ENCODE results near the gene PDSS1. TPM values are rescaled to one million over a fixed set of nuclear protein-coding genes. Genes with fewer than 3 reads are reported as not detected.

The PDSS1 gene
- total and polyA plus RNA-seq, 2 experiments from 2014 or later, result 9.7 to 13.5 TPM

DNA sequence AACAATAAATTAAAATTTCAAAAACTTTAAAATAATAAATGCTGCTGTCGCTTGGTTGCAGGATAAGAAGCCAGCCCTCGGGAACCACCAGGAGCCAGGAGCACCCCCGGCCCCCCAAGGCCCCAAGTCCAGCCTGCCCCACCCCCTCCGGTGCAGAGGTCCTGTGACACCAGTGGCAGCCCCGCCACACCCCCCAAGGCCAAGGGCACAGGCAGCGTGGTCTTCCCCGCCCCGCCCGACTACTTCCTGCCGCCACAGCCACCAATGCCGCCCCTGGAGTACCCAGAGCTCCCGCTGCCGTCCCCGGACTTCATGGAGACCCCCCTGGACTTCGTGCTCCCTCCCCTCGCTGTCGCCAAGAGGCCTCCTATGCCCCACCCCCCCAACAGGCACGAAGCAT lies 44.5 kb upstream of the PDSS1 start:
- Histone ChIP-seq H3K4me2 (no peak overlapping the region), H3K27me3 (no peaks in the 10 kb centered on the region), H4K20me1 (ENCODE audit: insufficient read depth, poor library complexity, severe bottlenecking) (no peaks in the 10 kb centered on the region), H3K9me2 (replicated peaks; ENCODE audit: insufficient read depth) (no peaks in the 10 kb centered on the region), H3K4me3 (no peak overlapping the region), H3K79me2 (no peaks in the 10 kb centered on the region), H2AFZ (no peak overlapping the region), H3K9me3 (ENCODE audit: low read depth) (no peaks in the 10 kb centered on the region), H3K27ac (no peak overlapping the region), H3K36me3 (replicated peaks; ENCODE audit: insufficient read depth, low read depth) (no peaks in the 10 kb centered on the region), H3K4me1 (ENCODE audit: insufficient read depth) (no peaks in the 10 kb centered on the region)
- no peak for TF ChIP-seq EZH2phosphoT487 (IDR thresholded peaks at IDR 0.05; ENCODE audit: low read depth, severe bottlenecking, unreplicated experiment)
- no peak for DNase-seq (ENCODE audit: low spot score)
- WGBS (ENCODE audit: low lambda C conversion rate, missing lambda C conversion rate), result 89% methylated on average over 1 of the region's 18 CpGs

DNA sequence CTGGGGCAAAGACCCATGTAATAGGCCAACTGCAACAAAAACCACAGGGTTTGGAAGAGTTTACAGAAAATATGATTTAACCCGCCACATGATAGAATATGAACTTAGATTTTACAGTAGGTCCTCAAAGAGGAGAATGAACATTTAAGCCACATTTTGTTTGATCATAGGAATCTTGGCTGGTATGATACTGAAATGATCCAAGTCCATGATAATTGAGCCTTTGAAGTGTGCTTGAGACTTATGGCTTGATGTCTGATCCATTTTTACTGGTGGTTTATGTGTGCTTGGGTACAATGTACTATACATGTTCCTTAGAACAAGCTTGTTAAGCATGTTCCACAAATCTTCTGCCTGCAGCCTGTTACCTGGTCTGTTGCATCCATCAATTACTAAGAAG lies 41.8 kb upstream of the PDSS1 start:
- H2AFZ ChIP-seq, result no peak overlapping the region
- no peak overlapping the region for H3K4me3 ChIP-seq
- no peak for DNase-seq (ENCODE audit: low spot score)
- H3K4me2 ChIP-seq, result no peak overlapping the region
- no peaks in the 10 kb centered on the region for H3K36me3 ChIP-seq (replicated peaks; ENCODE audit: insufficient read depth, low read depth)
- no peaks in the 10 kb centered on the region for H3K9me2 ChIP-seq (replicated peaks; ENCODE audit: insufficient read depth)
- no peaks in the 10 kb centered on the region for H3K4me1 ChIP-seq (ENCODE audit: insufficient read depth)
- H3K79me2 ChIP-seq, result no peaks in the 10 kb centered on the region
- no peaks in the 10 kb centered on the region for H4K20me1 ChIP-seq (ENCODE audit: insufficient read depth, poor library complexity, severe bottlenecking)
- WGBS (ENCODE audit: low lambda C conversion rate, missing lambda C conversion rate), result 95% methylated on average over 1 of the region's 1 CpG
- TF ChIP-seq, protein P1, sequence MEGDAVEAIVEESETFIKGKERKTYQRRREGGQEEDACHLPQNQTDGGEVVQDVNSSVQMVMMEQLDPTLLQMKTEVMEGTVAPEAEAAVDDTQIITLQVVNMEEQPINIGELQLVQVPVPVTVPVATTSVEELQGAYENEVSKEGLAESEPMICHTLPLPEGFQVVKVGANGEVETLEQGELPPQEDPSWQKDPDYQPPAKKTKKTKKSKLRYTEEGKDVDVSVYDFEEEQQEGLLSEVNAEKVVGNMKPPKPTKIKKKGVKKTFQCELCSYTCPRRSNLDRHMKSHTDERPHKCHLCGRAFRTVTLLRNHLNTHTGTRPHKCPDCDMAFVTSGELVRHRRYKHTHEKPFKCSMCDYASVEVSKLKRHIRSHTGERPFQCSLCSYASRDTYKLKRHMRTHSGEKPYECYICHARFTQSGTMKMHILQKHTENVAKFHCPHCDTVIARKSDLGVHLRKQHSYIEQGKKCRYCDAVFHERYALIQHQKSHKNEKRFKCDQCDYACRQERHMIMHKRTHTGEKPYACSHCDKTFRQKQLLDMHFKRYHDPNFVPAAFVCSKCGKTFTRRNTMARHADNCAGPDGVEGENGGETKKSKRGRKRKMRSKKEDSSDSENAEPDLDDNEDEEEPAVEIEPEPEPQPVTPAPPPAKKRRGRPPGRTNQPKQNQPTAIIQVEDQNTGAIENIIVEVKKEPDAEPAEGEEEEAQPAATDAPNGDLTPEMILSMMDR (IDR thresholded peaks at IDR 0.05; ENCODE audit: poor library complexity), result no peak
- no peak for TF ChIP-seq EZH2 (IDR thresholded peaks at IDR 0.05; ENCODE audit: borderline replicate concordance)
- no peak for TF ChIP-seq EZH2phosphoT487 (IDR thresholded peaks at IDR 0.05; ENCODE audit: low read depth, severe bottlenecking, unreplicated experiment)
- H3K9me3 ChIP-seq (ENCODE audit: low read depth), result no peaks in the 10 kb centered on the region
- H3K27ac ChIP-seq, result no peak overlapping the region
- no peaks in the 10 kb centered on the region for H3K27me3 ChIP-seq

DNA sequence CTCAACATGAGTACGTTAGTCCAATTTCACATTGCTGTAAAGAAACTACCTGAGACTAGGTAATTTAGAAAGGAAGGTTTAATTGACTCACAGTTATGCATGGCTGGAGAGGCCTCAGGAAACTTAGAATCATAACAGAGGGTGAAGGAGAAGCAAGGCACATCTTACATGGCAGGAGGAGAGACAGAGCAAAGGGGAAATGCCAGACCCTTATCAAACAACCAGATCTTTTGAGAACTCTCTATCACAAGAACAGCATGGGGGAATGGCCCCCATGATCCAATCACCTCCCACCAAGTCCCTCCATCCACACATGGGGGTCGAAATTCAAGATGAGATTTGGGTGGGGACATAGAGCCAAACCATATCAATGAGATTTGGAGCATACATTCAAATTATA lies 34.6 kb upstream of the PDSS1 start:
- 82% methylated on average over 2 of the region's 2 CpGs for WGBS (ENCODE audit: low lambda C conversion rate, missing lambda C conversion rate)
- Histone ChIP-seq H3K9me2 (replicated peaks; ENCODE audit: insufficient read depth) (no peaks in the 10 kb centered on the region), H3K27me3 (no peaks in the 10 kb centered on the region), H3K79me2 (no peaks in the 10 kb centered on the region), H3K9me3 (ENCODE audit: low read depth) (no peaks in the 10 kb centered on the region), H3K27ac (no peak overlapping the region), H3K36me3 (replicated peaks; ENCODE audit: insufficient read depth, low read depth) (no peaks in the 10 kb centered on the region), H3K4me3 (no peak overlapping the region), H3K4me2 (no peak overlapping the region), H2AFZ (no peak overlapping the region), H3K4me1 (ENCODE audit: insufficient read depth) (no peaks in the 10 kb centered on the region), H4K20me1 (ENCODE audit: insufficient read depth, poor library complexity, severe bottlenecking) (no peaks in the 10 kb centered on the region)
- no peak for DNase-seq (ENCODE audit: low spot score)
- TF ChIP-seq EZH2phosphoT487 (IDR thresholded peaks at IDR 0.05; ENCODE audit: low read depth, severe bottlenecking, unreplicated experiment), result no peak
- TF ChIP-seq, protein P1 (IDR thresholded peaks at IDR 0.05; ENCODE audit: poor library complexity), result no peak

DNA sequence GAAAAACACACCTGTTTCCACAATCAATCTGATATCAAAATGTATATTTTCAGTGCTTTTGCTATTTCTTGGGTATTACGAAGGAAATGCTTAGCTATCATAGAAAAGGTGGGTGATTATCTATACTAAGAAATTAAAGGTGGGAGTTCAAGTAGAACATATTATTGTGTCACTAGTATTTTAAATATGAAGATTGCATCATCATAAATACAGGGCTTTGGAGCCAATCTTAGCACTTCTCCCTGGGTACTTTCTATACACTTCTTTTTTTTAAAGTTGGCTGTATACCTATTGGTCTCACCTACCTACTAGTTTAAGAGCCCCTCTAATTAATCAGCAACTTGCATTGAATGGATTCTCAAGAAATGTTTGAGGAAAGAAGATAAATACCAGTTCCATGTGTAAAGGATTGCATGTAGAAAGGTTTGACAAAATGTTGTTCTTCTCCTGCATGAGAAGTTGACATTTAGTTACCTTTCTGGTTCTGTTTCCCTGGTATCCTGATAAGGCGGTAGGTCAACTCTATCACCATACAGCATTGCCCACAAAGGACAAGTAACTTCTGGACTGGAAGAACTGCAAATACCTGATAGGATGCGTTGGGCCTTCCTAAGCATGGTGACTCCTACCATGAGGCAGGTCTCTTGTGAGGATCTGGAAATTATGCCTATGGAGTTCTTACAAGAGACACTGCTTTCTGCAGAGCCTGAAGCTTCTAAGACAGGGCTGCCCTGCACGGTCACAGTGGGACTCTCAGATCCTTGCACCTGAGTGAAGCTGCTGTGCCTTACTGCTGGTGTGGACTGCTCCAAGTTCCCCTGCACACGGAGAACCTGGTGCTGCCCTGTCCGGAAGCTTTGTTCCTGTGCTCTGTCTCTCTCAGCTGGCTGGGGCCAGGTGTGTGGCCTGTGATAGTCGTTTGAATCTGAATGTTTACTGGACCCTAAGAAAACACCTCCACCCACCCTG lies 32.1 kb upstream of the PDSS1 start:
- TF ChIP-seq EZH2 (IDR thresholded peaks at IDR 0.05; ENCODE audit: borderline replicate concordance) (no peak), EZH2phosphoT487 (IDR thresholded peaks at IDR 0.05; ENCODE audit: low read depth, severe bottlenecking, unreplicated experiment) (no peak)
- TF ChIP-seq, protein P1 (IDR thresholded peaks at IDR 0.05; ENCODE audit: poor library complexity), result no peak
- Histone ChIP-seq H3K9me3 (ENCODE audit: low read depth) (no peaks in the 10 kb centered on the region), H3K79me2 (no peaks in the 10 kb centered on the region), H3K27ac (no peak overlapping the region), H3K4me2 (no peak overlapping the region), H3K4me1 (ENCODE audit: insufficient read depth) (no peaks in the 10 kb centered on the region), H3K9me2 (replicated peaks; ENCODE audit: insufficient read depth) (no peaks in the 10 kb centered on the region), H2AFZ (no peak overlapping the region), H4K20me1 (ENCODE audit: insufficient read depth, poor library complexity, severe bottlenecking) (no peaks in the 10 kb centered on the region), H3K4me3 (no peak overlapping the region), H3K27me3 (no peaks in the 10 kb centered on the region), H3K36me3 (replicated peaks; ENCODE audit: insufficient read depth, low read depth) (no peaks in the 10 kb centered on the region)
- WGBS (ENCODE audit: low lambda C conversion rate, missing lambda C conversion rate), result 61% methylated on average over 7 of the region's 7 CpGs
- DNase-seq (ENCODE audit: low spot score), result no peak
